PFSK-1 (cell line): ENCODE data around the gene PAX2.

ENCODE experiments used
- FOXP2 ChIP-seq: optimal IDR thresholded peaks from 2 replicates; pipeline ENCODE3; 2011; ENCODE audit warnings: borderline replicate concordance, control low read depth, inconsistent platforms; ENCODE audit not compliant: insufficient read depth; ENCODE audit errors: extremely low read length, extremely low read depth
- POLR2AphosphoS5 ChIP-seq: IDR thresholded peaks from 2 replicates; pipeline ENCODE4 v1.6.1; 2012; ENCODE audit warnings: low read depth, mild to moderate bottlenecking, control low read depth, low read length, moderate library complexity
- SIN3A ChIP-seq: IDR thresholded peaks from 2 replicates; pipeline ENCODE4 v1.6.1; 2012; ENCODE audit warnings: mild to moderate bottlenecking, low read length, moderate library complexity, borderline replicate concordance; ENCODE audit not compliant: insufficient read depth
- TAF1 ChIP-seq: IDR thresholded peaks from 2 replicates; pipeline ENCODE4 v1.6.1; 2012; ENCODE audit warnings: low read length, control low read depth, borderline replicate concordance; ENCODE audit not compliant: insufficient read depth
- TF ChIP-seq, protein P1 (sequence below), 2 experiments: IDR thresholded peaks; 2 replicates each; pipeline versions ENCODE4 v1.6.1 to v1.8.0; 2011 to 2012; ENCODE audit warnings: low read depth in 2 of 2, low read length in 2 of 2, control low read depth in 1 of 2, inconsistent platforms in 1 of 2, mild to moderate bottlenecking in 1 of 2, moderate library complexity in 1 of 2; ENCODE audit not compliant: insufficient read depth in 1 of 2

- no peak for TF ChIP-seq POLR2AphosphoS5
- TF ChIP-seq, protein P1, sequence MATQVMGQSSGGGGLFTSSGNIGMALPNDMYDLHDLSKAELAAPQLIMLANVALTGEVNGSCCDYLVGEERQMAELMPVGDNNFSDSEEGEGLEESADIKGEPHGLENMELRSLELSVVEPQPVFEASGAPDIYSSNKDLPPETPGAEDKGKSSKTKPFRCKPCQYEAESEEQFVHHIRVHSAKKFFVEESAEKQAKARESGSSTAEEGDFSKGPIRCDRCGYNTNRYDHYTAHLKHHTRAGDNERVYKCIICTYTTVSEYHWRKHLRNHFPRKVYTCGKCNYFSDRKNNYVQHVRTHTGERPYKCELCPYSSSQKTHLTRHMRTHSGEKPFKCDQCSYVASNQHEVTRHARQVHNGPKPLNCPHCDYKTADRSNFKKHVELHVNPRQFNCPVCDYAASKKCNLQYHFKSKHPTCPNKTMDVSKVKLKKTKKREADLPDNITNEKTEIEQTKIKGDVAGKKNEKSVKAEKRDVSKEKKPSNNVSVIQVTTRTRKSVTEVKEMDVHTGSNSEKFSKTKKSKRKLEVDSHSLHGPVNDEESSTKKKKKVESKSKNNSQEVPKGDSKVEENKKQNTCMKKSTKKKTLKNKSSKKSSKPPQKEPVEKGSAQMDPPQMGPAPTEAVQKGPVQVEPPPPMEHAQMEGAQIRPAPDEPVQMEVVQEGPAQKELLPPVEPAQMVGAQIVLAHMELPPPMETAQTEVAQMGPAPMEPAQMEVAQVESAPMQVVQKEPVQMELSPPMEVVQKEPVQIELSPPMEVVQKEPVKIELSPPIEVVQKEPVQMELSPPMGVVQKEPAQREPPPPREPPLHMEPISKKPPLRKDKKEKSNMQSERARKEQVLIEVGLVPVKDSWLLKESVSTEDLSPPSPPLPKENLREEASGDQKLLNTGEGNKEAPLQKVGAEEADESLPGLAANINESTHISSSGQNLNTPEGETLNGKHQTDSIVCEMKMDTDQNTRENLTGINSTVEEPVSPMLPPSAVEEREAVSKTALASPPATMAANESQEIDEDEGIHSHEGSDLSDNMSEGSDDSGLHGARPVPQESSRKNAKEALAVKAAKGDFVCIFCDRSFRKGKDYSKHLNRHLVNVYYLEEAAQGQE (IDR thresholded peaks at IDR 0.05; ENCODE audit: insufficient read depth in 1 of 2, low read depth in 2 of 2, low read length in 2 of 2), result no peak
- TF ChIP-seq TAF1, result no peak
- TF ChIP-seq SIN3A, result no peak
- no peak for TF ChIP-seq FOXP2
Observed at GRCh38 chr10:100877461-100877850, 132.1 kb downstream of the PAX2 start.
